DMS 273 (cell line): Measurements from ENCODE around the gene PLB1.
A peak's percentile ranks its signal among the peaks of the same experiment; 100 is the strongest.

Source experiments
- DNase-seq: peaks from one replicate; lab custom pipeline; 2025; ENCODE audit not compliant: unreplicated experiment; lab: John Stamatoyannopoulos, UW

PLB1 gene

GRCh38 chr2:28608500-28609424 is 112.9 kb downstream of the PLB1 start:
- peak; percentile 80 for DNase-seq

- DNase-seq: no peak
Measured at GRCh38 chr2:28610583-28611201, 114.8 kb downstream of the PLB1 start.

- DNase-seq: no peak
Measured at GRCh38 chr2:28612131-28612812, 116.4 kb downstream of the PLB1 start.

GRCh38 chr2:28613186-28613585 is 117.3 kb downstream of the PLB1 start:
- DNase-seq: no peak

GRCh38 chr2:28613633-28614501 is 118.0 kb downstream of the PLB1 start:
- no peak for DNase-seq

- DNase-seq: no peak
Measured at GRCh38 chr2:28615706-28616105, 119.8 kb downstream of the PLB1 start.

- DNase-seq: no peak
Measured at GRCh38 chr2:28616396-28616999, 120.6 kb downstream of the PLB1 start.

- DNase-seq: no peak
Measured at GRCh38 chr2:28617502-28618184, 121.8 kb downstream of the PLB1 start.

- DNase-seq: no peak
Measured at GRCh38 chr2:28618221-28619141, 122.6 kb downstream of the PLB1 start.

- no peak for DNase-seq
Measured at GRCh38 chr2:28619213-28620196, 123.6 kb downstream of the PLB1 start.

- DNase-seq: no peak
Measured at GRCh38 chr2:28620291-28620793, 124.5 kb downstream of the PLB1 start.

GRCh38 chr2:28620801-28621171 is 124.9 kb downstream of the PLB1 start:
- DNase-seq: no peak

GRCh38 chr2:28621172-28622100 is 125.6 kb downstream of the PLB1 start:
- no peak for DNase-seq

- DNase-seq: no peak
Measured at GRCh38 chr2:28622101-28622499, 126.2 kb downstream of the PLB1 start.

GRCh38 chr2:28623582-28624405 is 127.9 kb downstream of the PLB1 start:
- DNase-seq: no peak

- no peak for DNase-seq
Measured at GRCh38 chr2:28624436-28624792, 128.6 kb downstream of the PLB1 start.
